MG63 (cell line): ENCODE results near the gene GCLC. TPM values are rescaled to one million over a fixed set of nuclear protein-coding genes. Genes with fewer than 3 reads are reported as not detected.

Experiments
- DNase-seq: peaks from one replicate; pipeline ENCODE4 v3.0.0-alpha.2; 2020
- H3K27me3 ChIP-seq: fragments of 250-450 bp; sonication (Bioruptor Pico); 2 replicates; pipeline ENCODE4 v1.5.1; 2020; ENCODE audit warnings: mild to moderate bottlenecking, moderate library complexity
- H3K36me3 ChIP-seq: fragments of 250-450 bp; sonication (Bioruptor Pico); 2 replicates; pipeline ENCODE4 v1.5.1; 2020; ENCODE audit warnings: mild to moderate bottlenecking, moderate library complexity
- H3K4me3 ChIP-seq: fragments of 250-450 bp; sonication (Bioruptor Pico); 2 replicates; pipeline ENCODE4 v1.5.1; 2020; ENCODE audit warnings: mild to moderate bottlenecking, moderate library complexity
- H3K9me3 ChIP-seq: fragments of 250-450 bp; sonication (Bioruptor Pico); 2 replicates; pipeline ENCODE4 v1.5.1; 2020; ENCODE audit warnings: mild to moderate bottlenecking, moderate library complexity
- total RNA-seq: library from RNA; depleted of rRNA; stranded (reverse); fragments of >200 nt; shearing (Covaris generic); gene quantifications from 2 replicates; pipeline ENCODE4 v1.2.3, GENCODE V29; 2014; ENCODE audit warnings: low replicate concordance

GCLC gene
- total RNA-seq, 1 experiment from 2014 or later, result 7.0 TPM

DNA sequence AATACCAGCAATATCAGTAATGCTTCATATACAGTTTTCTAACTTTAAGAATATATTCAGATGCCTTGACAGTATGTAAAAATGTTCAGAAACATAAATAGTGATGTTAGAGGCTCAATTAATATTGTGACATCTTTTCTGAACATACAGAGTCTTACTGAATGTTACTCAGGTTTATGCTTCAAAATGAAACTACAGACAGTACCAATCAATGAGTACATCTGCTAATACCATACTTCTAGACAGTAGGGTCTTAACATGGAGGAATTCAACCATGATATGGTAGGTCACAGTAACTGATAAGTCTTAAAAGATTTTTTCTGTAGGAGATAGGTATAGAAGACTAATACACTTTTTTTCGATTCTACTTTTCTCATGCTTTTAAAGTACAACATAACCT, 8.3 kb downstream of the GCLC start:
- Histone ChIP-seq H3K27me3 (no peaks in the 10 kb centered on the region), H3K4me3 (no peak overlapping the region), H3K9me3 (no peaks in the 10 kb centered on the region), H3K36me3 (no peaks in the 10 kb centered on the region)
- no peak for DNase-seq

DNA sequence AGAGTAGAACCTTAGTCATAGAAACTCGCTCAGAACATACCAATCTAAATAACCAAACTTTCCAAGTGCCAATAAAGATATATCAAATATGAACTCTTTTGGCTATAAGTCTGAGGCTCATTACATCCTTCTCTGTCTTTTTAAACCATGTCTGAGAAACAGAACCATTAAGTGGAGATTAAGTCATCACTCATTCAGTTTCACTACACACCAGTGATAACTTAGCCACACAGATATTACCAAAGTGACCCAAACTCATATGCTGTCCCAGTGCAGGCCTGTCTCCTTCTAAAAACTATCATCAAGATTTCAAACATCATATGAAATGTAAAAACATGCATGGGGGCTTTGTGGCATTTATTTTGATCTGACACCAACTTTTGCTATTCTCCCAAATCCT, 12.0 kb downstream of the GCLC start:
- no peaks in the 10 kb centered on the region for H3K9me3 ChIP-seq
- no peaks in the 10 kb centered on the region for H3K36me3 ChIP-seq
- no peak overlapping the region for H3K4me3 ChIP-seq
- H3K27me3 ChIP-seq, result no peaks in the 10 kb centered on the region
- DNase-seq, result no peak

DNA sequence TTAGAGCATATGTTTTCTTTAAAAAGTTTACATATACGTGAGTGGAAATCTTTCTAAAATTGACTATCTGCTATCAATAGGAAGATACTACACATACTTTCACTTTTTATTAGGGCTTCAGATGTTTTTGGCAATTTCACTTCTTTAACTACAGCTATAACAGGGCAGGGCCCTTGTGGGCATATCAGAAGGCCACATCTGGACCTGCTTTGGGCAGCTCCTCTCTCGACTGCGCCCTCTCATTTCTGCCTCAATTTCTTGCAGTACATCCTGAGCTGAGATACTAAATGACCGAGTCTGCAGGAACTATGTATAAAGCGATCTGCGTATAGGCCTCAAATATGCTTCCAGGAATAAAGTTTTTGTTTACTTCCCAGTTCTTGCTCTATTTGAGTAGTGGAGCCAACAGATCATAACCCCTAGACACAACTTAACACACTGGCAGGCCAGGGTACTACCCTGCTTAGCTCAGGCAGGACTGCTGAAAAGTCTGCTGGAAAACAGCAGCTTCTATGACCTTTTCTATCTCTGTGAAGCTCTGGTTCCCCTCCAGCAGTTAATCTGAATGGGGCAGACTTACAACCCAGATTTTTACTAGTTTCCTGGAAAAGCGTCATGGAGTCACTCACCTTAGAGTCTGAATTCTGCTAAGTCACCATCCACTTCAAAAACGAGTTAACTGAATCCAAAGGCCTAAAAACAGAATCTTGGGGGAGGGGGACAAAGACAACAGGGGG, 12.7 kb downstream of the GCLC start:
- no peaks in the 10 kb centered on the region for H3K36me3 ChIP-seq
- H3K27me3 ChIP-seq, result no peaks in the 10 kb centered on the region
- H3K4me3 ChIP-seq, result no peak overlapping the region
- DNase-seq, result no peak
- H3K9me3 ChIP-seq, result no peaks in the 10 kb centered on the region

DNA sequence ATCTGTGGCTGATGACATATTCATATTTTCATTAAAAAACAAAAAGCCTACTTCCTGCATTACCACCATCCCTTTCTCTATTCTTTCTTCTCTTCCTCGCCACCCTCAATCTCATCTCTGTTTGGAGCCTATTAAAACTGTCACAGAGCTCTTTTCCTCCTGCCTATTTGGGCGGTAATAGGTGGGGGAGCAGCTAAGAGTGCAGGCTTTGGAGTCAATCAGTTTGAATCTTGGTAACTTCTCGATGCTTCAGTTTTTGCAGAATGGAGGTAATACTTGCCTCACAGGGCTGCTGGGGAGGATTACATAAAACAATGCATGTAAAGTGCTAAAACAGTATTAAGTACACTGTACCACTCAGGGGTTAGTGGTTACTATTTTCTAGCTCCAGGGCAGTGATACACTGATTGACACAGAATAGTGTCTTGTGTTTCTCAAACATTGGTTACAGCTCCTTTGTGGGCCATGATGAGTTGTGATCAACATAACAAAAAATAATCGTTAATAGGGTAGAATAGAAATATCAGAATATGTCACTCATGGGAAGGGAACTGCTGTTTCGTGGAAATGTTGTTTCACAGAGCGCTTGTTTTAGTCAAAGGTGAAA, 14.0 kb downstream of the GCLC start:
- Histone ChIP-seq H3K27me3 (no peaks in the 10 kb centered on the region), H3K4me3 (no peak overlapping the region), H3K9me3 (no peaks in the 10 kb centered on the region), H3K36me3 (no peaks in the 10 kb centered on the region)
- no peak for DNase-seq

DNA sequence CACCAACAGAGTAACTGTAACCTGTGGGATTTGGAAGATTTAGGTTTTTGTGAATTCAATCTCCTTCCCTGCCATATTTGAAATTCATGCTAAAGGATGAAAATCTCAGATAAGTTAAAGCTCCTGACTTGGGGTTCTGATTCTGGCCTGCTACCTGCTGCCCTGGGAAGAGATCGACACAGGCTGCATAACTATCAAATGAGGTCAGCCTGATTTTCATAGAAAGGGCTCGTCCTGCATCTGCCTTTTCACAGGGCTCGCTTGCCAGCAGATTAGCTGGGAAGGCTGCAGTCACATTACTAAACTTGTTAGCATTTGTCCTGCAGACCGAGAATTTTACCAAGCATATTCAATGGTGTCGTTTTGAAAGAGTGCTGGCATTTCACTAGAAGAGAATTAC, 14.6 kb downstream of the GCLC start:
- no peaks in the 10 kb centered on the region for H3K27me3 ChIP-seq
- H3K4me3 ChIP-seq, result no peak overlapping the region
- H3K36me3 ChIP-seq, result no peaks in the 10 kb centered on the region
- no peak for DNase-seq
- H3K9me3 ChIP-seq, result no peaks in the 10 kb centered on the region

DNA sequence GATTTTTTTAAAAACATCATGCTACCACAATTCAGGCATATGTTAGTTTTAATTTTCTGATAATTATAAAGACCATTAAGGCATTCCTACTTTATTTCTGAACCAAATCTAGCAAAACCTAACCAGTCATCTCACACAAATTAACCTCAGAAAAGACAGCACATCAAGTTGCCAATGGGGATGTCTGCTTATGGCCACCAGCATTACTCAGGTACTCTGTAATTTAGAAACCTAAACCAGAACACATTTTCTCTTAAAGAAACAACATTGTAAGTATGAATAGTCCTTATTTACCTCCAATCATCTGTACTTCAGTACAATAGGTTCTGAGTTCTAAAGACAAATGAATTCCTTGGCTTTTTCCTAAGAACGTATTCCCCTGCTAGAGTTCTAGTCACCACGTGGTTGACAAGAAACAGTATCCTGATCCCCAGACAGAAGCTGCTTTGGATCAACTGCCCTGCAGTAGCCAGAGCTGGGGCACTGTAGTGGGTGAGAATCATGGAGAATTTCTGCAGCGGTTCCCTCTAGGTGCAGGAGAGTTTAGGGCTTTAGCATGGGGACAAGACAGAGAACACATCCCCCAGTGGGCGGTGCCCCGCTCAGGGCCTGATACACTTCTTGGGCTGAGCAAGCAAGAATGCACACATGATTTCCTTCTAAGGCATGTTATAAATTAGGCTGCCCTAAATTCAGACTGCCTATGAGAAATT, 15.4 kb downstream of the GCLC start:
- Histone ChIP-seq H3K4me3 (no peak overlapping the region), H3K9me3 (no peaks in the 10 kb centered on the region), H3K27me3 (no peaks in the 10 kb centered on the region), H3K36me3 (no peaks in the 10 kb centered on the region)
- DNase-seq, result no peak

DNA sequence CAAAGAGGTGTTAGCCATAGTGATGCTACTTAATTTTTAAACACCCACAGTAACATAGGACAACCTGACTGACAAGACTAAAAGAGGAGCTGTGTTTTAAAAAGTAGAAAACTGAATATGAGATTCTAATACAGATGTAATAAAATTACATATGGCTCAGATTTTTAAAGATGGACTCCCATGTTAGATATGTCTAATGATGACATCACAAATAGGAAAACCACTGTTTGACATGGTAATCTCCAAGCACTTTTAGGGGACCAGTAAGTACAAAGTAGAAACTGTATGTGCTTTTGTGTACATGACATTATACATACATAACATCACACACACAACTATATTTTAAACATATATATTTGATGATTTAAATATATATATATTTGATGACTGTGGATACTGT, 16.8 kb downstream of the GCLC start:
- Histone ChIP-seq H3K9me3 (no peaks in the 10 kb centered on the region), H3K4me3 (no peak overlapping the region), H3K36me3 (no peaks in the 10 kb centered on the region), H3K27me3 (no peaks in the 10 kb centered on the region)
- no peak for DNase-seq

DNA sequence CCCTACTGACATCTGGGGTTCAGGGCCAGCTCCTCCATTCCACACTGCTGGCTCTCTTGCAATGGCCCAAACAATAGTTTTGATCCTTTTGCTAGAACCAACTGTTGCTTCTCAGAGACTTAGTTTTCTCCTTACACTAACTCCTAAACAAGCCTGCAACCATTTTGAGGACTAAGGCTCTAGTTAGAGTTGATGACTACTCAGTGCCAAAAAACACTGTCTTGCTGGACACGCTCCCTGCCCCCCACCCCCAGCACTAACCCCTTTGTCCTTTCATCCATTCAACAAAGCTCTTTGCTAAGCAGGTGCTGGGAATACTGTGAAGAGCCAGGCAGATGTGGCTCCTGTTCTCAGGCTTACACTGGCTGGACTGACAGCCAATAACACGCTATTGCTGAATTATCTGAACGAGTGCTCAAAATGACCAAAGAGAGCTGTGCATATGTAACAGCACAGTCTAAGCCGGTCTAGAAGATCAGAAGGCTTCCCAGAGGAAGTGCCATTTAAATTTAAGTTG, 17.6 kb downstream of the GCLC start:
- no peaks in the 10 kb centered on the region for H3K36me3 ChIP-seq
- no peak for DNase-seq
- no peaks in the 10 kb centered on the region for H3K9me3 ChIP-seq
- H3K4me3 ChIP-seq, result no peak overlapping the region
- no peaks in the 10 kb centered on the region for H3K27me3 ChIP-seq

DNA sequence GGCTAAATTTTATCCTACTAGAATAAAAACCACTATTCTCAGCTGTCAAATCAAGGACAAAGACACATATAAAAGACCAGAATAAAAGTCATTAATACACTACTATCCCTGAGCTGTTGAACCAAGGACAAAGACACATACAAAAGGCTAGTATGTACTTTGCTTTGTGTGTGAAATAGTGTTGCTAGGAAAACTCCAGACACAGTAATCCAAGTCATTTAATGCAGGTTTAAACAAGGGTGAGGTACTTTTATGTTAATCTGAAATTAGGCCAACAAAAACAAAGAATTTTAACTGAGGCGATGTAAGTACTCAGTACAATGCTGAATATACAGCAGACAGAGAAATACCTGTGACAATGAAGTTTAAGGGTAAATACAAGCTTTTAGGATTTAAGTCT, 18.9 kb downstream of the GCLC start:
- H3K9me3 ChIP-seq, result no peaks in the 10 kb centered on the region
- no peaks in the 10 kb centered on the region for H3K36me3 ChIP-seq

DNA sequence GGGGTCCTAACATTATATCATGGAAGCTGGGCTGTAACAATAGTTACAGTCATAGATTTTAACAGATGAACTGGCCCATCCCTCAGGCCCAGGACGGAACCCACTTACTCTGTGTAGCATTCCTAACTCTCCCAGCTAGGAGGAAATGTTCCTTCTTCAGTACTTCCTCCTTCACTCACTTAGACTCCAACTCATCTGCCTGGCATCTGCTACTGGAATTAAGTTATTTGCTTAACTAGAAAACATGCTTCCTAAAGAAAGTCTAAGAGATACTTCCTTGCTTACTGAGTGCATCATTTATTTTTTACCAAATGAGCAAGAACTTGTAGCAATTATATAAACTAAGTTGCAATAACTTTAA, 20.5 kb downstream of the GCLC start:
- no peaks in the 10 kb centered on the region for H3K27me3 ChIP-seq
- H3K9me3 ChIP-seq, result no peaks in the 10 kb centered on the region
- no peak overlapping the region for H3K4me3 ChIP-seq
- no peaks in the 10 kb centered on the region for H3K36me3 ChIP-seq
- no peak for DNase-seq

More for the DNA sequence above, 18.9 kb downstream of the GCLC start:
- no peaks in the 10 kb centered on the region for H3K27me3 ChIP-seq
- no peak for DNase-seq
- no peak overlapping the region for H3K4me3 ChIP-seq

DNA sequence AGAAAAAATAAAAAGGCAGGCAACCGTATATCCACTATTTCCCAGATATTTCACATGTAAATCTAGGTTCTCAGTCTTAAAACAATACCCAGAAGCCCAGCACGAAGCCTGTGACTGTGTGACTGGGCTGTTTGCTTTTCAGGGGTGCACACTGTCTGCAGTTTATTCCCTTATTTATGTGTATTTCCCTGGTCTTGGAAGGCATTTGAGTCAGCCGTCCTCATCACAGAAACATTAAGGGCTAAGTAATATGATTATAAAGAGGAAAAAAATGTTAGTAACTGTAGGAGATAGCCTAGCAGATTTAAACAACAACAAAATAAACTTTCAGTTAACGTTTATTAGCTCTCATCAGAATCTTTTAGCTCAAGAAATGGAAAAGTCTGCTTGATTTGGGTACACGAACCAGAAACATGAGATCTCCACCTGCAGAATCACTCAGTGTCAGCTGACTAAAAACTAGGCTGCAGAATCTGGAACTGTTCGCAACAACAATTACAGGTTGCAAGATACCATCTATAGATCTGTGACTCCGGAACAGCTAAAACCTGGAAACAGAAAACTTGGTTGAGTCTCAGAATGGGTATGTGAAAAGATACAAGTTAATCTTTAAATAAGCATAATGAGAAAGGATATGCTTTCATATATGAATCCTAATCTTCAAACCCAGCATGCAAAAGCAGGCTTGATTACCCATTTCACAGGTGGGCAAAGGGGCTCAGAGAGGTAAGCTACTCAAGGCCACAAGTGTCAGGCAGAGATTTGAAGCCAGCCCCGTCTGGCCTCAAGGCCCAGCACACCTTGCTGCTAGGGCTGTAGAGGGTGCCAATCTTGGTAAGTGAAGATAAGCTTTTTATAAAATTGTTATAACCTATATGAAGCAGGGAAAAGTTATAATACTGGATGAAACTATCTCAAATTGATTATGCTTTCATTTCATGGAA, 21.1 kb downstream of the GCLC start:
- H3K4me3 ChIP-seq, result no peak overlapping the region
- DNase-seq, result no peak
- no peaks in the 10 kb centered on the region for H3K9me3 ChIP-seq
- no peaks in the 10 kb centered on the region for H3K27me3 ChIP-seq
- H3K36me3 ChIP-seq, result no peaks in the 10 kb centered on the region

DNA sequence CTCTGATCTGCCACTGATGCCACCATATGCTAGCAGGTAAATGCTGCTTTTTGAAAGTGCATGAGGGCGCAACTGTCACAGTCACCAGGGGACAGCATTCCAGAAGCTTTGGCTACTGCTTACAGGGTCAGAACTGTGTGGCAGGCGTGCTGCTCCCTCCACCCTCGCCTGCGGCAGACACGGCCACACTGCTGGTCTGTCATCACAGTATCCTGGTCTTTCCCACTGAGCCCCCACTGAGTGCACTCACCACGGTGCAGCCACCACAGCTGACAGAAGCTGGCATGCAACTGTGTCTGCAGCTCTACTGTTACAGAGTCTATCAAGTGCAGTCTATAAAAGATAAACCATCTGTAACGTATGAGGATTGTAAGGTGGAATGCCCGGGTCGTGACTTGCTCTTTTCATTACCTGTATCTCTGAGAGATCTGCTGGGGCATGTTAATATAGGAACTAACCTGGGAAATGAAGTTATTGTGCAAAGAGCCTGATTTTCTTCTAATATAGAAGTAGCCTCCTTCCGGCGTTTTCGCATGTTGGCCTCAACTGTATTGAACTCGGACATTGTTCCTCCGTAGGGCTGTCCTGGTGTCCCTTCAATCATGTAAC, 24.5 kb downstream of the GCLC start:
- H3K36me3 ChIP-seq, result no peaks in the 10 kb centered on the region
- H3K27me3 ChIP-seq, result no peaks in the 10 kb centered on the region
- no peak for DNase-seq
- no peaks in the 10 kb centered on the region for H3K9me3 ChIP-seq
- no peak overlapping the region for H3K4me3 ChIP-seq

DNA sequence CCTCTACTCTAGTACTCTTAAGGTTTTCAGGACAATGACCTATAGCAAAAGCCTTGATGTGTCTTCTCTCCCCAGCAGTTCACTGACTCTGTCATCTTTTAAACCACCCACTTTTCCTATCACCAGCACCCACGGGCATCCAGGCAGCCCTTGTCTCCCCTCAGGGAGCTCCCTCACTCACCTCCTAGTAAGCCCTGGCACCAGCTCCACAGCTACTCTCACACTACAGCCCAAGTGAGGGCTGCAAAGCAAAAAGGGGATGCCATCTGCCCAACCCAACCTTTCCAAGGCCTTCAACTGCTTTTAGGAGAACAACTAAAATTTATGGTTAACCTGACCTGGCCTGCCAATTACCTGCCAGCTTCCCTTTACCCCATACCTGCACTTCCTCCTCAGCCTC, 26.0 kb downstream of the GCLC start:
- DNase-seq, result no peak
- H3K4me3 ChIP-seq, result no peak overlapping the region
- H3K36me3 ChIP-seq, result no peaks in the 10 kb centered on the region
- no peaks in the 10 kb centered on the region for H3K27me3 ChIP-seq
- no peaks in the 10 kb centered on the region for H3K9me3 ChIP-seq

DNA sequence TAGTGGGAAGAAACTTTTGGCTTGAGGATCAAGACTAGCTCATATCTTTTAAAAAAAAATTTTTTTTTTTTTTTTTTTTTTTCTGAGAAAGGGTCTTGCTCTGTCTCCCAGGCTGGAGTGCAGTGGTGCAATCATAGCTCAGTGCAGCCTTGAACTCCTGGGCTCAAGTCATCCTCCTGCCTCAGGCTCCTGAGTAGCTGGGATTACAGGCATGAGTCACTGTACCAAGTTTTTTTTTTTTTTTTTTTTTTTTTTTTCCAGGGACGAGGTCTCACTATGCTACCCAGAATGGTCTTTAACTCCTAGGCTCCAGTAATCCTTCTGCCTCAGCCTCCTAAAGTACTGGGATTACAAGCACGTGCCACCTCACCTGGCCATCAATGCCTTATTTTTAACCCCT, 27.9 kb downstream of the GCLC start:
- Histone ChIP-seq H3K4me3 (no peak overlapping the region), H3K36me3 (no peaks in the 10 kb centered on the region), H3K9me3 (no peaks in the 10 kb centered on the region), H3K27me3 (no peaks in the 10 kb centered on the region)
- DNase-seq, result peak; percentile 35

DNA sequence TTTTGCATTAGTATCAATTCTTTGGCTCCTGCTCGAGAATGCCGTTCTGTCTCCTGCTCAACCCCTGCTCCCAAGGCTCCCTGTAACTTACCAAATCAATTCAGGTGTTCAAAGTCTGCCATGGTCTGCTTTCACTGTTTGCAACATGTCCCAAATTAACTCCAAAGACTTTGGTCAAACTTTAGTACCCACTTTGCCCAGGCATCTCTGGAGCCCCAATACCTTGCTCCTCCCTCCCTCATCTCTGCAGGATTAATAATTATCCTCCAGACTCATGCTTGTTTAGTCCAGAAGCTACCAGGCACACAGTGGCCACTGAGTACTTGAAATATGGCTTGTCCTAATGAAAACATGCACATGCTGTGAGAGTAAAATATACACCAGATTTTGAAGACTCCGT, 30.2 kb downstream of the GCLC start:
- Histone ChIP-seq H3K27me3 (no peaks in the 10 kb centered on the region), H3K4me3 (no peak overlapping the region), H3K9me3 (no peaks in the 10 kb centered on the region), H3K36me3 (no peaks in the 10 kb centered on the region)
- no peak for DNase-seq

DNA sequence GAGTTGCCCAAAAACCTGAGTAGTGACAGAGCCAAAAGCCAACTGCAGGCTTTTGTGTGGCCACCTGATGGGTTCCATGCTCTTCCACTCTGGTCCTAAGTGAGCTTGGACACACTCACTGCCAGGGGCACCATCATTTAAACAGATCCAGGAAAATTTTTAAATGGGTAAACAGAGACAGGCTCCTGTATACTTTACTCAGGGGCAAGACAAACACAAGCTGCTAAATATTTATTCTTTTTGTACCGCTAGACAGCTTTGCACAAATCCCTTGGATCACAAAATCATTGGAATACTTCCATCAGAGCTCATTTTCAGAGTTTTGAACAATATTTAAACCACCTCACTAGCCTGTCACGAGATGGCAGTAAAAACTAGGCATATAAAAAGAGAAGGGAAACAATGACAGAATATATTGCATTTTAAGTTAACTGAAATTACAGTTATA, 31.4 kb downstream of the GCLC start:
- Histone ChIP-seq H3K36me3 (no peaks in the 10 kb centered on the region), H3K4me3 (no peak overlapping the region), H3K27me3 (no peaks in the 10 kb centered on the region), H3K9me3 (no peaks in the 10 kb centered on the region)
- no peak for DNase-seq
